GM12892 (cell line): Measurements from ENCODE around the gene OR2B2.

Source experiments
- POLR2A ChIP-seq: IDR thresholded peaks from 2 replicates; pipeline ENCODE4 v1.6.1; 2011; ENCODE audit warnings: low read depth, low read length, control low read depth
- POLR2AphosphoS5 ChIP-seq: IDR thresholded peaks from 2 replicates; pipeline ENCODE4 v1.6.1; 2011; ENCODE audit warnings: low read depth, low read length, control low read depth
- TAF1 ChIP-seq: IDR thresholded peaks from 2 replicates; pipeline ENCODE4 v1.6.1; 2011; ENCODE audit warnings: low read depth, mild to moderate bottlenecking, control low read depth, low read length, borderline replicate concordance

- TF ChIP-seq POLR2A, result no peak
- no peak for TF ChIP-seq TAF1
- TF ChIP-seq POLR2AphosphoS5, result no peak
These were observed 50.8 kb downstream of the OR2B2 start for GRCh38 chr6:27861276-27861840.
